ENCODE results near the gene CENPH.
"Not testable (repeated sequence)": the region's sequence is repeated elsewhere in the genome, so short reads cannot be mapped to it uniquely, and the experiment has no call there.

The CENPH gene

GRCh38 chr5:69158039-69158438, 31.3 kb upstream of the CENPH start:
- H3K4me3 ChIP-seq (ENCODE audit: low read length): no peak overlapping the region
- no peak for TF ChIP-seq CTCF (IDR thresholded peaks at IDR 0.05; ENCODE audit: insufficient read depth, low read depth, low read length, missing control alignments)
- no peak for DNase-seq (ENCODE audit: low read depth)

- TF ChIP-seq CTCF (IDR thresholded peaks at IDR 0.05; ENCODE audit: insufficient read depth, low read depth, low read length, missing control alignments): no peak
- no peak overlapping the region for H3K4me3 ChIP-seq (ENCODE audit: low read length)
These were observed 28.7 kb upstream of the CENPH start for GRCh38 chr5:69160651-69161050.

GRCh38 chr5:69166686-69167492, 22.5 kb upstream of the CENPH start, which contains the start of gene CCNB1:
Gene CCNB1 (plus strand): TSS chr5:69167150. CDS start chr5:69167263, 113 bp downstream.
- DNase-seq (ENCODE audit: low read depth): peak; percentile 99
- peak within 1 kb of the TSS; percentile 91 for H3K4me3 ChIP-seq (ENCODE audit: low read length)
- TF ChIP-seq CTCF (IDR thresholded peaks at IDR 0.05; ENCODE audit: insufficient read depth, low read depth, low read length, missing control alignments): no peak

More at GRCh38 chr5:69160651-69161050, 28.7 kb upstream of the CENPH start:
- DNase-seq (ENCODE audit: low read depth): no peak

GRCh38 chr5:69167493-69167855, 21.9 kb upstream of the CENPH start:
- no peak for TF ChIP-seq CTCF (IDR thresholded peaks at IDR 0.05; ENCODE audit: insufficient read depth, low read depth, low read length, missing control alignments)
- H3K4me3 ChIP-seq (ENCODE audit: low read length): peak overlapping the region; percentile 91
- peak; percentile 20 for DNase-seq (ENCODE audit: low read depth)

- H3K4me3 ChIP-seq (ENCODE audit: low read length): peak overlapping the region; percentile 91
- no peak for DNase-seq (ENCODE audit: low read depth)
- TF ChIP-seq CTCF (IDR thresholded peaks at IDR 0.05; ENCODE audit: insufficient read depth, low read depth, low read length, missing control alignments): no peak
These were observed 21.5 kb upstream of the CENPH start for GRCh38 chr5:69167929-69168328.

- DNase-seq (ENCODE audit: low read depth): peak; percentile 16
- no peak for TF ChIP-seq CTCF (IDR thresholded peaks at IDR 0.05; ENCODE audit: insufficient read depth, low read depth, low read length, missing control alignments)
- H3K4me3 ChIP-seq (ENCODE audit: low read length): no peak overlapping the region
These were observed 18.9 kb upstream of the CENPH start for GRCh38 chr5:69170495-69170894.

GRCh38 chr5:69170969-69171368, 18.4 kb upstream of the CENPH start:
- TF ChIP-seq CTCF (IDR thresholded peaks at IDR 0.05; ENCODE audit: insufficient read depth, low read depth, low read length, missing control alignments): no peak
- DNase-seq (ENCODE audit: low read depth): no peak

GRCh38 chr5:69181659-69182293, 7.6 kb upstream of the CENPH start:
- DNase-seq (ENCODE audit: low read depth); H3K4me3 ChIP-seq (ENCODE audit: low read length): not testable (repeated sequence)

More at GRCh38 chr5:69170969-69171368, 18.4 kb upstream of the CENPH start:
- no peak overlapping the region for H3K4me3 ChIP-seq (ENCODE audit: low read length)

Data from epithelial cell of esophagus (primary cell).